GM12878 (cell line): ENCODE measurements around the gene PHLPP1. TPM values are rescaled to one million over a fixed set of nuclear protein-coding genes. Genes with fewer than 3 reads are reported as not detected.
A peak's percentile ranks its signal among the peaks of the same experiment; 100 is the strongest.

Source experiments
- ATAC-seq: fragments of 200-7000 bp; cut with Tn5 transposase; 3 replicates; pipeline ENCODE4 v1.9.1; 2020; ENCODE audit warnings: mild to moderate bottlenecking, moderate library complexity
- BruUV-seq: library from RNA; stranded (reverse); fragments of 400-500 nt; replicated peaks from 2 replicates; lab custom pipeline; 2021; lab: Mats Ljungman, UMichigan
- CTCF ChIA-PET: fragments of 300-600 bp; sonication (Branson Sonifier 250); formaldehyde crosslinking; extraction: SDS; loops from one replicate; lab custom pipeline; 2021; ENCODE audit warnings: inconsistent platforms; lab: Yijun Ruan, JAX
- POLR2A ChIA-PET: fragments of 350-600 bp; formaldehyde crosslinking; extraction: SDS; loops from one replicate; lab custom pipeline; 2021; ENCODE audit warnings: inconsistent platforms; lab: Charles Lee
- RAD21 ChIA-PET: fragments of 300-600 bp; sonication (Branson Sonifier 250); formaldehyde crosslinking; loops from one replicate; lab custom pipeline; 2023; ENCODE audit warnings: antibody characterized with exemption; ENCODE audit not compliant: unreplicated experiment; lab: Charles Lee
- SMC1A ChIA-PET: fragments of 300-600 bp; sonication (Branson Sonifier 250); formaldehyde crosslinking; loops from one replicate; lab custom pipeline; 2023; ENCODE audit not compliant: unreplicated experiment, uncharacterized antibody; lab: Charles Lee
- DNase-seq: peaks from one replicate; pipeline ENCODE4 v3.0.0-alpha.2; 2011; ENCODE audit warnings: low read depth, low spot score
- FAIRE-seq: peaks from 3 replicates; lab custom pipeline; 2011; peaks lifted over from hg19 to GRCh38; lab: Jason Lieb, UNC
- H2AFZ ChIP-seq: 2 replicates; pipeline ENCODE4 v1.6.0; 2011; ENCODE audit warnings: low read depth, low read length, control low read depth; ENCODE audit not compliant: control insufficient read depth
- H3K27ac ChIP-seq: 2 replicates; pipeline ENCODE4 v1.5.1; 2011; ENCODE audit warnings: control low read depth; ENCODE audit not compliant: control insufficient read depth, insufficient read depth
- H3K27me3 ChIP-seq, 2 experiments: replicated peaks in 1 of 2; 2 replicates each; pipeline versions ENCODE4 v1.6.0 to v1.6.1; 2011; ENCODE audit warnings: low read length in 1 of 2; ENCODE audit not compliant: control insufficient read depth in 2 of 2, insufficient read depth in 2 of 2
- H3K36me3 ChIP-seq, 2 experiments: 2 replicates each; pipeline ENCODE4 v1.5.1; 2011; ENCODE audit warnings: low read length in 1 of 2; ENCODE audit not compliant: control insufficient read depth in 2 of 2, insufficient read depth in 2 of 2
- H3K4me1 ChIP-seq: 2 replicates; pipeline ENCODE4 v1.6.1; 2011; ENCODE audit warnings: mild to moderate bottlenecking, low read length, moderate library complexity, mixed read lengths; ENCODE audit not compliant: control insufficient read depth, insufficient read depth
- H3K4me2 ChIP-seq: 2 replicates; pipeline ENCODE4 v1.6.0; 2011; ENCODE audit warnings: control low read depth; ENCODE audit not compliant: control insufficient read depth, insufficient read depth
- H3K4me3 ChIP-seq: fragments of 200-600 bp; sonication (generic); 2 replicates; pipeline ENCODE4 v1.5.1; 2016
- H3K79me2 ChIP-seq: 2 replicates; pipeline ENCODE4 v1.6.0; 2011; ENCODE audit warnings: low read length; ENCODE audit not compliant: control insufficient read depth, insufficient read depth
- H3K9ac ChIP-seq: 2 replicates; pipeline ENCODE4 v1.8.0; 2011; ENCODE audit warnings: low read length, control low read depth, mixed read lengths; ENCODE audit not compliant: control insufficient read depth, insufficient read depth
- H3K9me3 ChIP-seq: replicated peaks from 3 replicates; pipeline ENCODE4 v1.5.1; 2011; ENCODE audit warnings: mild to moderate bottlenecking, low read length; ENCODE audit not compliant: control insufficient read depth, insufficient read depth
- H4K20me1 ChIP-seq: 2 replicates; pipeline ENCODE4 v1.6.0; 2011; ENCODE audit not compliant: control insufficient read depth, insufficient read depth
- BACH1 ChIP-seq: fragments of 450-650 bp; IDR thresholded peaks from 2 replicates; pipeline ENCODE4 v1.6.1; 2017; ENCODE audit warnings: mild to moderate bottlenecking, borderline replicate concordance
- BCL11A ChIP-seq: IDR thresholded peaks from 2 replicates; pipeline ENCODE4 v1.6.1; 2011; ENCODE audit warnings: low read depth, low read length
- CHD4 ChIP-seq: fragments of 200-600 bp; sonication (generic); IDR thresholded peaks from 2 replicates; pipeline ENCODE4 v1.6.1; 2016; ENCODE audit warnings: mild to moderate bottlenecking
- CREB1 ChIP-seq: IDR thresholded peaks from 2 replicates; pipeline ENCODE4 v1.6.1; 2012; ENCODE audit warnings: low read depth, mild to moderate bottlenecking, inconsistent platforms
- NR2C2 ChIP-seq: IDR thresholded peaks from 2 replicates; pipeline ENCODE4 v1.6.1; 2011; ENCODE audit warnings: borderline replicate concordance, low read depth; ENCODE audit not compliant: control insufficient read depth, insufficient read length
- NR2F1 ChIP-seq: fragments of 450-650 bp; conservative IDR thresholded peaks from 2 replicates; pipeline ENCODE4 v1.6.1; 2017; ENCODE audit warnings: mild to moderate bottlenecking
- ZNF217 ChIP-seq: fragments of 450-650 bp; IDR thresholded peaks from 2 replicates; pipeline ENCODE4 v1.6.1; 2017; ENCODE audit warnings: antibody characterized with exemption, mild to moderate bottlenecking
- WGBS: methylation state at CpG from one replicate; pipeline ENCODE4 v1.1.6; 2016; ENCODE audit warnings: low lambda C conversion rate; ENCODE audit not compliant: insufficient replicate concordance, insufficient coverage; ENCODE audit errors: missing lambda C conversion rate; 5-methylcytosine and 5-hydroxymethylcytosine counted together
- in situ Hi-C: fragments of 300-500 bp; cut with MboI; formaldehyde crosslinking; loops from 9 replicates; pipeline ENCODE4 v1.14.3; 2018; ENCODE audit warnings: mixed read lengths
- intact Hi-C: fragments of 100-400 bp; cut with micrococcal nuclease; formaldehyde crosslinking; loops from one replicate; pipeline ENCODE4 v1.14.2; 2022; ENCODE audit not compliant: unreplicated experiment
- polyA plus RNA-seq, 11 experiments: library from polyadenylated mRNA; depleted of rRNA in 4 of 11; unstranded in 6 of 11; stranded (reverse) in 5 of 11; fragments of >200 nt; fragmentation: Nextera tagmentation in 4 of 11; fragmentation: Illumina TruSeq in 1 of 11; extraction: Ambion mirVana in 4 of 11; extraction: Trizol in 1 of 11; gene quantifications; 1 replicate in 1 of 11; 2 replicates in 10 of 11; pipeline versions ENCODE4 v1.2.1 to v1.2.3, GENCODE V29; 2011 to 2016; ENCODE audit warnings: inconsistent platforms in 2 of 11, missing spikeins in 2 of 11, low read depth in 1 of 11
- total RNA-seq, 4 experiments: library from RNA; depleted of rRNA in 3 of 4; stranded (reverse); fragments of >200 nt in 3 of 4; fragmentation: Illumina TruSeq in 1 of 4; extraction: Trizol in 1 of 4; gene quantifications; 2 replicates each; pipeline versions ENCODE4 v1.2.1 to v1.2.3, GENCODE V29; 2013 to 2021
- TF ChIP-seq, protein P1 (sequence below): fragments of 450-650 bp; formaldehyde crosslinking; IDR thresholded peaks from 2 replicates; pipeline ENCODE4 v1.4.0; 2020; ENCODE audit warnings: mild to moderate bottlenecking, moderate library complexity
- TF ChIP-seq, protein P2 (sequence below): fragments of 150-350 bp; IDR thresholded peaks from 2 replicates; pipeline ENCODE4 v1.6.1; 2014; ENCODE audit warnings: mild to moderate bottlenecking, low read depth, low read length
- TF ChIP-seq, protein P3 (sequence below): fragments of 450-650 bp; IDR thresholded peaks from 2 replicates; pipeline ENCODE4 v1.6.1; 2017; ENCODE audit warnings: mild to moderate bottlenecking, low read depth, inconsistent platforms; ENCODE audit not compliant: poor library complexity, severe bottlenecking
- TF ChIP-seq, protein P4 (sequence below): fragments of 450-650 bp; IDR thresholded peaks from 2 replicates; pipeline ENCODE4 v1.6.1; 2017; ENCODE audit warnings: low read depth, mild to moderate bottlenecking, moderate library complexity
- TF ChIP-seq, protein P5 (sequence below): fragments of 450-650 bp; IDR thresholded peaks from 2 replicates; pipeline ENCODE4 v1.6.1; 2016; ENCODE audit warnings: mild to moderate bottlenecking

The PHLPP1 gene
- total and polyA plus RNA-seq, 10 of the 15 experiments (the other 5 are each of a cell fraction or from before 2014, with no cell fraction given): 0.42 to 7.0 (median 1.9) TPM

DNA sequence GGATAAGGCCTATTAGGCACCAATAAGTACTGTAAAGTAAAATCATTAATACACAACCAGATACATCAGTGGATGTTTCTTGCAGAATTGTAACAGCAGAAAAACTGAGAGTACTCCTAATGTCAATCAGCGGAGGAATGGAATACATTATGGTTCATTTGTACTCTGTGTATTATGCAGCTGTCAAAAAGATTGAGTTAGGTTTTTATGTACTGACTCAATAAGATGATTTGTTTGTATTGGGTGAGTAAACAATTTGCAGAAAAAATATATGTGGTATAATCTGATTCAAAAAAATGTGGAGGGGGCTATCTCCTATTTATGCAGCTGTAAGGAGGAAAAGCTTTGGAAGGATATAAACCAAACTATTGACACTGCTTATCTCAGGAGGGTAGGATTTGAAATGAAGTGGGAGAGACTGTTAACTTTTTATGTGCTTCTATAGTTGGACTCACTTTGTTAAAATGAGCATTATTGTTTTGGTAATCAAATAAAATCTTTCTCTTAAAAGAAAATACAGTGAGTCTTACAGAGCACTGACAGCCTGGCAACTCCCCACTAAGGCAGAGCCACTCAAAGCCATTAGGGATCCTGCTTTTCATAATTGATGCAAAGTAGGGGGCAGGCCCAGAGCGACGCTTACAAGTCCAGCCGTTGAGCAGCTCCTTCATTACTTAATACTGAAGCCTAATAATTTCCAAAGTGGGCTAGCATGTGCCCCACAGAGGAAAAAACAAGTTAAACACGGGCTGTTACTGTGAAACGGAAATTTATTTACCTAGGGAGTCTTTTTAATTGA lies 168.8 kb downstream of the PHLPP1 start:
- Histone ChIP-seq H3K9me3 (no peaks in the 10 kb centered on the region), H4K20me1 (no peaks in the 10 kb centered on the region), H3K27me3 (no peaks in the 10 kb centered on the region), H3K9ac (no peak overlapping the region), H3K4me2 (no peak overlapping the region), H3K4me3 (no peak overlapping the region), H3K27ac (no peak overlapping the region), H3K79me2 (no peaks in the 10 kb centered on the region), H3K36me3 (no peaks in the 10 kb centered on the region), H3K4me1 (peaks cover 12% of the 10 kb centered on the region), H2AFZ (no peak overlapping the region)
- WGBS: 80% methylated on average over 6 of the region's 6 CpGs
- CTCF ChIA-PET: interaction anchor here (1.1 to 1.7 kb wide), 2 partner anchors 14 to 110 kb away, joined by 3 read pairs; no protein-coding TSS in a partner anchor
- BruUV-seq: no TSS peak
- RAD21 ChIA-PET: no interaction called here
- SMC1A ChIA-PET: interaction anchor here (0.6 to 1.8 kb wide), 3 partner anchors 10 to 98 kb away, joined by 3 to 5 read pairs (median 3); no protein-coding TSS in a partner anchor
- no peak for DNase-seq
- intact Hi-C loops: no loop called here
- FAIRE-seq: no peak
- 0 out of 3 replicates have a peak, but pooled peaks have one; percentile 33 for ATAC-seq
- in situ Hi-C loops: no loop called here
- POLR2A ChIA-PET: interaction anchor here (0.5 to 0.9 kb wide), 2 partner anchors 159 to 256 kb away, joined by 3 to 5 read pairs; no protein-coding TSS in a partner anchor
- TF ChIP-seq, protein P1, sequence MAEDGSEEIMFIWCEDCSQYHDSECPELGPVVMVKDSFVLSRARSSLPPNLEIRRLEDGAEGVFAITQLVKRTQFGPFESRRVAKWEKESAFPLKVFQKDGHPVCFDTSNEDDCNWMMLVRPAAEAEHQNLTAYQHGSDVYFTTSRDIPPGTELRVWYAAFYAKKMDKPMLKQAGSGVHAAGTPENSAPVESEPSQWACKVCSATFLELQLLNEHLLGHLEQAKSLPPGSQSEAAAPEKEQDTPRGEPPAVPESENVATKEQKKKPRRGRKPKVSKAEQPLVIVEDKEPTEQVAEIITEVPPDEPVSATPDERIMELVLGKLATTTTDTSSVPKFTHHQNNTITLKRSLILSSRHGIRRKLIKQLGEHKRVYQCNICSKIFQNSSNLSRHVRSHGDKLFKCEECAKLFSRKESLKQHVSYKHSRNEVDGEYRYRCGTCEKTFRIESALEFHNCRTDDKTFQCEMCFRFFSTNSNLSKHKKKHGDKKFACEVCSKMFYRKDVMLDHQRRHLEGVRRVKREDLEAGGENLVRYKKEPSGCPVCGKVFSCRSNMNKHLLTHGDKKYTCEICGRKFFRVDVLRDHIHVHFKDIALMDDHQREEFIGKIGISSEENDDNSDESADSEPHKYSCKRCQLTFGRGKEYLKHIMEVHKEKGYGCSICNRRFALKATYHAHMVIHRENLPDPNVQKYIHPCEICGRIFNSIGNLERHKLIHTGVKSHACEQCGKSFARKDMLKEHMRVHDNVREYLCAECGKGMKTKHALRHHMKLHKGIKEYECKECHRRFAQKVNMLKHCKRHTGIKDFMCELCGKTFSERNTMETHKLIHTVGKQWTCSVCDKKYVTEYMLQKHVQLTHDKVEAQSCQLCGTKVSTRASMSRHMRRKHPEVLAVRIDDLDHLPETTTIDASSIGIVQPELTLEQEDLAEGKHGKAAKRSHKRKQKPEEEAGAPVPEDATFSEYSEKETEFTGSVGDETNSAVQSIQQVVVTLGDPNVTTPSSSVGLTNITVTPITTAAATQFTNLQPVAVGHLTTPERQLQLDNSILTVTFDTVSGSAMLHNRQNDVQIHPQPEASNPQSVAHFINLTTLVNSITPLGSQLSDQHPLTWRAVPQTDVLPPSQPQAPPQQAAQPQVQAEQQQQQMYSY (CRISPR knock-in tag): no peak
- TF ChIP-seq, protein P2, sequence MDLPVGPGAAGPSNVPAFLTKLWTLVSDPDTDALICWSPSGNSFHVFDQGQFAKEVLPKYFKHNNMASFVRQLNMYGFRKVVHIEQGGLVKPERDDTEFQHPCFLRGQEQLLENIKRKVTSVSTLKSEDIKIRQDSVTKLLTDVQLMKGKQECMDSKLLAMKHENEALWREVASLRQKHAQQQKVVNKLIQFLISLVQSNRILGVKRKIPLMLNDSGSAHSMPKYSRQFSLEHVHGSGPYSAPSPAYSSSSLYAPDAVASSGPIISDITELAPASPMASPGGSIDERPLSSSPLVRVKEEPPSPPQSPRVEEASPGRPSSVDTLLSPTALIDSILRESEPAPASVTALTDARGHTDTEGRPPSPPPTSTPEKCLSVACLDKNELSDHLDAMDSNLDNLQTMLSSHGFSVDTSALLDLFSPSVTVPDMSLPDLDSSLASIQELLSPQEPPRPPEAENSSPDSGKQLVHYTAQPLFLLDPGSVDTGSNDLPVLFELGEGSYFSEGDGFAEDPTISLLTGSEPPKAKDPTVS: no peak
- TF ChIP-seq, protein P3, sequence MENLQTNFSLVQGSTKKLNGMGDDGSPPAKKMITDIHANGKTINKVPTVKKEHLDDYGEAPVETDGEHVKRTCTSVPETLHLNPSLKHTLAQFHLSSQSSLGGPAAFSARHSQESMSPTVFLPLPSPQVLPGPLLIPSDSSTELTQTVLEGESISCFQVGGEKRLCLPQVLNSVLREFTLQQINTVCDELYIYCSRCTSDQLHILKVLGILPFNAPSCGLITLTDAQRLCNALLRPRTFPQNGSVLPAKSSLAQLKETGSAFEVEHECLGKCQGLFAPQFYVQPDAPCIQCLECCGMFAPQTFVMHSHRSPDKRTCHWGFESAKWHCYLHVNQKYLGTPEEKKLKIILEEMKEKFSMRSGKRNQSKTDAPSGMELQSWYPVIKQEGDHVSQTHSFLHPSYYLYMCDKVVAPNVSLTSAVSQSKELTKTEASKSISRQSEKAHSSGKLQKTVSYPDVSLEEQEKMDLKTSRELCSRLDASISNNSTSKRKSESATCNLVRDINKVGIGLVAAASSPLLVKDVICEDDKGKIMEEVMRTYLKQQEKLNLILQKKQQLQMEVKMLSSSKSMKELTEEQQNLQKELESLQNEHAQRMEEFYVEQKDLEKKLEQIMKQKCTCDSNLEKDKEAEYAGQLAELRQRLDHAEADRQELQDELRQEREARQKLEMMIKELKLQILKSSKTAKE: no peak
- TF ChIP-seq NR2C2 (no peak), ZNF217 (no peak), NR2F1 (no peak), BACH1 (no peak), BCL11A (no peak), CHD4 (no peak), CREB1 (no peak)
- TF ChIP-seq, protein P4, sequence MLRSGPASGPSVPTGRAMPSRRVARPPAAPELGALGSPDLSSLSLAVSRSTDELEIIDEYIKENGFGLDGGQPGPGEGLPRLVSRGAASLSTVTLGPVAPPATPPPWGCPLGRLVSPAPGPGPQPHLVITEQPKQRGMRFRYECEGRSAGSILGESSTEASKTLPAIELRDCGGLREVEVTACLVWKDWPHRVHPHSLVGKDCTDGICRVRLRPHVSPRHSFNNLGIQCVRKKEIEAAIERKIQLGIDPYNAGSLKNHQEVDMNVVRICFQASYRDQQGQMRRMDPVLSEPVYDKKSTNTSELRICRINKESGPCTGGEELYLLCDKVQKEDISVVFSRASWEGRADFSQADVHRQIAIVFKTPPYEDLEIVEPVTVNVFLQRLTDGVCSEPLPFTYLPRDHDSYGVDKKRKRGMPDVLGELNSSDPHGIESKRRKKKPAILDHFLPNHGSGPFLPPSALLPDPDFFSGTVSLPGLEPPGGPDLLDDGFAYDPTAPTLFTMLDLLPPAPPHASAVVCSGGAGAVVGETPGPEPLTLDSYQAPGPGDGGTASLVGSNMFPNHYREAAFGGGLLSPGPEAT: no peak
- TF ChIP-seq, protein P5, sequence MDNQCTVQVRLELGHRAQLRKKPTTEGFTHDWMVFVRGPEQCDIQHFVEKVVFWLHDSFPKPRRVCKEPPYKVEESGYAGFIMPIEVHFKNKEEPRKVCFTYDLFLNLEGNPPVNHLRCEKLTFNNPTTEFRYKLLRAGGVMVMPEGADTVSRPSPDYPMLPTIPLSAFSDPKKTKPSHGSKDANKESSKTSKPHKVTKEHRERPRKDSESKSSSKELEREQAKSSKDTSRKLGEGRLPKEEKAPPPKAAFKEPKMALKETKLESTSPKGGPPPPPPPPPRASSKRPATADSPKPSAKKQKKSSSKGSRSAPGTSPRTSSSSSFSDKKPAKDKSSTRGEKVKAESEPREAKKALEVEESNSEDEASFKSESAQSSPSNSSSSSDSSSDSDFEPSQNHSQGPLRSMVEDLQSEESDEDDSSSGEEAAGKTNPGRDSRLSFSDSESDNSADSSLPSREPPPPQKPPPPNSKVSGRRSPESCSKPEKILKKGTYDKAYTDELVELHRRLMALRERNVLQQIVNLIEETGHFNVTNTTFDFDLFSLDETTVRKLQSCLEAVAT: no peak
